GM23248 (cell line): ENCODE measurements around the gene FAM118A.

ENCODE experiments used
- EZH2 ChIP-seq: fragments of 200-600 bp; sonication (generic); IDR thresholded peaks from 2 replicates; pipeline ENCODE4 v1.6.1; 2018; ENCODE audit warnings: antibody characterized with exemption, mild to moderate bottlenecking; ENCODE audit not compliant: insufficient read depth, poor library complexity, severe bottlenecking
- EZH2phosphoT487 ChIP-seq: fragments of 200-600 bp; sonication (generic); IDR thresholded peaks from 2 replicates; pipeline ENCODE4 v1.6.1; 2018; ENCODE audit warnings: antibody characterized with exemption, moderate library complexity, mild to moderate bottlenecking, low read depth; ENCODE audit not compliant: insufficient read depth

DNA sequence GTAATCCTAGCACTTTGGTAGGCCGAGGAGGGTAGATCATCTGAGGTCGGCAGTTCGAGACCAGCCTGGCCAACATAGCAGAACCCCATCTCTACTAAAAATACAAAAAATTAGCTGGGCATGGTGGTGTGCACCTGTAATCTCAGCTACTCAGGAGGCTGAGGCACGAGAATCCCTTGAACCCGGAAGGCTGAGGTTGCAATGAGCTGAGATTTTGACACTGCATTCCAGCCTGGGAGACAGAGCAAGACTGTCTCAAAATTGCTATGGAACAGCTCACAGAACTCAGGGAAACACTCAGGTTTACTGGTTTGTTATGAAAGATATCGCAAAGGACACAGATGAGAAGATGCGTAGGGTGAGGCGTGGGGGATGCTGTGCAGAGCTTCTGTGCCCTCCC, 2.7 kb downstream of the FAM118A start:
- TF ChIP-seq EZH2phosphoT487: no peak
- no peak for TF ChIP-seq EZH2
